ENCODE measurements around the gene NRXN2.

- TF ChIP-seq, protein P1, sequence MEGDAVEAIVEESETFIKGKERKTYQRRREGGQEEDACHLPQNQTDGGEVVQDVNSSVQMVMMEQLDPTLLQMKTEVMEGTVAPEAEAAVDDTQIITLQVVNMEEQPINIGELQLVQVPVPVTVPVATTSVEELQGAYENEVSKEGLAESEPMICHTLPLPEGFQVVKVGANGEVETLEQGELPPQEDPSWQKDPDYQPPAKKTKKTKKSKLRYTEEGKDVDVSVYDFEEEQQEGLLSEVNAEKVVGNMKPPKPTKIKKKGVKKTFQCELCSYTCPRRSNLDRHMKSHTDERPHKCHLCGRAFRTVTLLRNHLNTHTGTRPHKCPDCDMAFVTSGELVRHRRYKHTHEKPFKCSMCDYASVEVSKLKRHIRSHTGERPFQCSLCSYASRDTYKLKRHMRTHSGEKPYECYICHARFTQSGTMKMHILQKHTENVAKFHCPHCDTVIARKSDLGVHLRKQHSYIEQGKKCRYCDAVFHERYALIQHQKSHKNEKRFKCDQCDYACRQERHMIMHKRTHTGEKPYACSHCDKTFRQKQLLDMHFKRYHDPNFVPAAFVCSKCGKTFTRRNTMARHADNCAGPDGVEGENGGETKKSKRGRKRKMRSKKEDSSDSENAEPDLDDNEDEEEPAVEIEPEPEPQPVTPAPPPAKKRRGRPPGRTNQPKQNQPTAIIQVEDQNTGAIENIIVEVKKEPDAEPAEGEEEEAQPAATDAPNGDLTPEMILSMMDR (IDR thresholded peaks at IDR 0.05; ENCODE audit: low read depth, low read length, missing input control), result no peak
- TF ChIP-seq SP1 (IDR thresholded peaks at IDR 0.05) (no peak), RAD21 (IDR thresholded peaks at IDR 0.05) (no peak), HNF4A (conservative IDR thresholded peaks at IDR 0.05) (no peak), ATF3 (IDR thresholded peaks at IDR 0.05) (no peak), MAX (IDR thresholded peaks at IDR 0.05) (no peak), ZBTB33 (IDR thresholded peaks at IDR 0.05) (no peak), FOXA1 (IDR thresholded peaks at IDR 0.05) (no peak), TAF1 (conservative IDR thresholded peaks at IDR 0.05) (no peak), RXRA (IDR thresholded peaks at IDR 0.05) (no peak), YY1 (IDR thresholded peaks at IDR 0.05) (no peak), NR2F2 (IDR thresholded peaks at IDR 0.05) (no peak)
- TF ChIP-seq, protein P2, sequence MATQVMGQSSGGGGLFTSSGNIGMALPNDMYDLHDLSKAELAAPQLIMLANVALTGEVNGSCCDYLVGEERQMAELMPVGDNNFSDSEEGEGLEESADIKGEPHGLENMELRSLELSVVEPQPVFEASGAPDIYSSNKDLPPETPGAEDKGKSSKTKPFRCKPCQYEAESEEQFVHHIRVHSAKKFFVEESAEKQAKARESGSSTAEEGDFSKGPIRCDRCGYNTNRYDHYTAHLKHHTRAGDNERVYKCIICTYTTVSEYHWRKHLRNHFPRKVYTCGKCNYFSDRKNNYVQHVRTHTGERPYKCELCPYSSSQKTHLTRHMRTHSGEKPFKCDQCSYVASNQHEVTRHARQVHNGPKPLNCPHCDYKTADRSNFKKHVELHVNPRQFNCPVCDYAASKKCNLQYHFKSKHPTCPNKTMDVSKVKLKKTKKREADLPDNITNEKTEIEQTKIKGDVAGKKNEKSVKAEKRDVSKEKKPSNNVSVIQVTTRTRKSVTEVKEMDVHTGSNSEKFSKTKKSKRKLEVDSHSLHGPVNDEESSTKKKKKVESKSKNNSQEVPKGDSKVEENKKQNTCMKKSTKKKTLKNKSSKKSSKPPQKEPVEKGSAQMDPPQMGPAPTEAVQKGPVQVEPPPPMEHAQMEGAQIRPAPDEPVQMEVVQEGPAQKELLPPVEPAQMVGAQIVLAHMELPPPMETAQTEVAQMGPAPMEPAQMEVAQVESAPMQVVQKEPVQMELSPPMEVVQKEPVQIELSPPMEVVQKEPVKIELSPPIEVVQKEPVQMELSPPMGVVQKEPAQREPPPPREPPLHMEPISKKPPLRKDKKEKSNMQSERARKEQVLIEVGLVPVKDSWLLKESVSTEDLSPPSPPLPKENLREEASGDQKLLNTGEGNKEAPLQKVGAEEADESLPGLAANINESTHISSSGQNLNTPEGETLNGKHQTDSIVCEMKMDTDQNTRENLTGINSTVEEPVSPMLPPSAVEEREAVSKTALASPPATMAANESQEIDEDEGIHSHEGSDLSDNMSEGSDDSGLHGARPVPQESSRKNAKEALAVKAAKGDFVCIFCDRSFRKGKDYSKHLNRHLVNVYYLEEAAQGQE (IDR thresholded peaks at IDR 0.05), result no peak
These were observed 13.7 kb upstream of the NRXN2 start for GRCh38 chr11:64736654-64737053.

Data from liver (tissue), 3 donors.